T-helper 9 cell (primary cell): ENCODE data around the gene TKTL1.
"Not testable (repeated sequence)": the region's sequence is repeated elsewhere in the genome, so short reads cannot be mapped to it uniquely, and the experiment has no call there.

Source experiments
- DNase-seq: peaks from one replicate; pipeline ENCODE4 v3.0.0-alpha.2; 2020

TKTL1 gene

GRCh38 chrX:154310616-154311536, 15.3 kb downstream of the TKTL1 start:
- no peak for DNase-seq

GRCh38 chrX:154312116-154312515, 16.5 kb downstream of the TKTL1 start:
- DNase-seq: no peak

- DNase-seq: no peak
Observed at GRCh38 chrX:154313147-154313546, 17.6 kb downstream of the TKTL1 start.

- no peak for DNase-seq
Observed at GRCh38 chrX:154315416-154315815, 19.8 kb downstream of the TKTL1 start.

- DNase-seq: no peak
Observed at GRCh38 chrX:154317391-154317995, 21.9 kb downstream of the TKTL1 start.

GRCh38 chrX:154320406-154320805, 24.8 kb downstream of the TKTL1 start:
- no peak for DNase-seq

GRCh38 chrX:154321152-154321551, 25.6 kb downstream of the TKTL1 start:
- DNase-seq: no peak

GRCh38 chrX:154321594-154321993, 26.0 kb downstream of the TKTL1 start:
- no peak for DNase-seq

- no peak for DNase-seq
Observed at GRCh38 chrX:154322890-154323289, 27.3 kb downstream of the TKTL1 start.

- no peak for DNase-seq
Observed at GRCh38 chrX:154323537-154323936, 27.9 kb downstream of the TKTL1 start.

- no peak for DNase-seq
Observed at GRCh38 chrX:154325541-154325940, 29.9 kb downstream of the TKTL1 start.

GRCh38 chrX:154327038-154327820, 31.6 kb downstream of the TKTL1 start:
- DNase-seq: no peak

- DNase-seq: no peak
Observed at GRCh38 chrX:154328646-154329045, 33.1 kb downstream of the TKTL1 start.

- no peak for DNase-seq
Observed at GRCh38 chrX:154329294-154329693, 33.7 kb downstream of the TKTL1 start.

GRCh38 chrX:154332561-154332960, 37.0 kb downstream of the TKTL1 start:
- no peak for DNase-seq

- no peak for DNase-seq
Observed at GRCh38 chrX:154333116-154333515, 37.5 kb downstream of the TKTL1 start.

- DNase-seq: no peak
Observed at GRCh38 chrX:154333837-154334271, 38.3 kb downstream of the TKTL1 start.

- DNase-seq: no peak
Observed at GRCh38 chrX:154334496-154334895, 38.9 kb downstream of the TKTL1 start.

- DNase-seq: not testable (repeated sequence)
Observed at GRCh38 chrX:154341399-154342298, 46.1 kb downstream of the TKTL1 start.

- not testable (repeated sequence) for DNase-seq
Observed at GRCh38 chrX:154343063-154343462, 47.5 kb downstream of the TKTL1 start.

GRCh38 chrX:154343620-154344019, 48.0 kb downstream of the TKTL1 start:
- DNase-seq: not testable (repeated sequence)

- DNase-seq: no peak
Observed at GRCh38 chrX:154348114-154348531, 52.5 kb downstream of the TKTL1 start.
